Loucy (cell line): Measurements from ENCODE around the gene FXYD6.
A peak's percentile ranks its signal among the peaks of the same experiment; 100 is the strongest.

Experiments used
- CTCF ChIP-seq: fragments of 200-600 bp; sonication (generic); conservative IDR thresholded peaks from 2 replicates; pipeline ENCODE4 v1.5.1; 2014; ENCODE audit warnings: mild to moderate bottlenecking, antibody characterized with exemption, low read length
- EZH2phosphoT487 ChIP-seq: fragments of 200-600 bp; IDR thresholded peaks from 2 replicates; pipeline ENCODE4 v1.6.1; 2018; ENCODE audit warnings: antibody characterized with exemption, mild to moderate bottlenecking, moderate library complexity, borderline replicate concordance

GRCh38 chr11:117819096-117820040 lies 57.1 kb downstream of the FXYD6 start:
- TF ChIP-seq EZH2phosphoT487 (no peak), CTCF (peak; percentile 70)
